VCaP (cell line): ENCODE measurements around the gene PTPRN2.

Source experiments
- H3K27ac ChIP-seq: fragments of 450-650 bp; 2 replicates; pipeline ENCODE4 v1.5.1; 2017
- TF ChIP-seq, protein P1 (sequence below): fragments of 450-650 bp; conservative IDR thresholded peaks from 2 replicates; pipeline ENCODE4 v1.5.1; 2017; ENCODE audit warnings: mild to moderate bottlenecking, moderate library complexity

Gene PTPRN2

GRCh38 chr7:157995815-157996214 is 591.8 kb downstream of the PTPRN2 start:
- H3K27ac ChIP-seq = no peak overlapping the region
- TF ChIP-seq, protein P1, sequence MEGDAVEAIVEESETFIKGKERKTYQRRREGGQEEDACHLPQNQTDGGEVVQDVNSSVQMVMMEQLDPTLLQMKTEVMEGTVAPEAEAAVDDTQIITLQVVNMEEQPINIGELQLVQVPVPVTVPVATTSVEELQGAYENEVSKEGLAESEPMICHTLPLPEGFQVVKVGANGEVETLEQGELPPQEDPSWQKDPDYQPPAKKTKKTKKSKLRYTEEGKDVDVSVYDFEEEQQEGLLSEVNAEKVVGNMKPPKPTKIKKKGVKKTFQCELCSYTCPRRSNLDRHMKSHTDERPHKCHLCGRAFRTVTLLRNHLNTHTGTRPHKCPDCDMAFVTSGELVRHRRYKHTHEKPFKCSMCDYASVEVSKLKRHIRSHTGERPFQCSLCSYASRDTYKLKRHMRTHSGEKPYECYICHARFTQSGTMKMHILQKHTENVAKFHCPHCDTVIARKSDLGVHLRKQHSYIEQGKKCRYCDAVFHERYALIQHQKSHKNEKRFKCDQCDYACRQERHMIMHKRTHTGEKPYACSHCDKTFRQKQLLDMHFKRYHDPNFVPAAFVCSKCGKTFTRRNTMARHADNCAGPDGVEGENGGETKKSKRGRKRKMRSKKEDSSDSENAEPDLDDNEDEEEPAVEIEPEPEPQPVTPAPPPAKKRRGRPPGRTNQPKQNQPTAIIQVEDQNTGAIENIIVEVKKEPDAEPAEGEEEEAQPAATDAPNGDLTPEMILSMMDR = no peak

DNA sequence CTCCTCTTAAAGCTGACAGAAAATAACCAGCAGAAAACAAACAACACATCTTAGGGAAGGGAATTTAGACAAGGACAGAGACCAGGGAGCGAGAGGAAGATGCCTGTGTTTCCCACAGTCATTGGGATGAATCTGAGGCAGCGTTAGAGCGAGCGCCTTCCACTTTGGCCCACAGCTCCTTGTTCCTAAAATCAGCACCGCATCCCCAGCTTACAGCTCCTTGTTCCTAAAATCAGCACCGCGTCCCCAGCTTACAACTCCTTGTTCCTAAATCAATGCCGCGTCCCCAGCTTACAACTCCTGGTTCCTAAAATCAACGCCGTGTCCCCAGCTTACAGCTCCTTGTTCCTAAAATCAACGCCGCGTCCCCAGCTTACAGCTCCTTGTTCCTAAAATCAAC is 593.3 kb downstream of the PTPRN2 start:
- TF ChIP-seq, protein P1 = no peak
- no peak overlapping the region for H3K27ac ChIP-seq

GRCh38 chr7:157993406-157994105 is 594.1 kb downstream of the PTPRN2 start:
- H3K27ac ChIP-seq = no peak overlapping the region
- TF ChIP-seq, protein P1 = no peak

GRCh38 chr7:157992511-157993160 is 595.0 kb downstream of the PTPRN2 start:
- TF ChIP-seq, protein P1 = no peak
- no peak overlapping the region for H3K27ac ChIP-seq

DNA sequence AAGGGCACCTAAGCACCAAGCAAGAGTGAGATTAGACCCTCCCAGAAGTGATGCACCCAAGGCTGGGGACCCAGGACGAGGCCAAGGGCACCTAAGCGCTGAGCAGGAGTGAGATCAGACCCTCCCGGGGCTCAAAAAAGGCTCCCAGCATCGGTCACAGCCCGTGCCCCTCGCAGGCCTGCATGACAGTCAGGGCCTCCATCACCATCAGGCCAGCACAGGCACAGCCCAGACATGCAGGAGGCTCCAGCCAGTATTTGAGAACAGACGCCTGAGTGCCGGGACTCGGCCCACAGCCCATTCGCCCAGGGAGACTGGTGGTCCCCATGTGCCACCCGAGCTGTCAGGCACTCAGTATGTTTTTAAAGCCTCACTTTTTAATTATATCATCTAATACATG is 595.9 kb downstream of the PTPRN2 start:
- TF ChIP-seq, protein P1 = no peak
- H3K27ac ChIP-seq = no peak overlapping the region

DNA sequence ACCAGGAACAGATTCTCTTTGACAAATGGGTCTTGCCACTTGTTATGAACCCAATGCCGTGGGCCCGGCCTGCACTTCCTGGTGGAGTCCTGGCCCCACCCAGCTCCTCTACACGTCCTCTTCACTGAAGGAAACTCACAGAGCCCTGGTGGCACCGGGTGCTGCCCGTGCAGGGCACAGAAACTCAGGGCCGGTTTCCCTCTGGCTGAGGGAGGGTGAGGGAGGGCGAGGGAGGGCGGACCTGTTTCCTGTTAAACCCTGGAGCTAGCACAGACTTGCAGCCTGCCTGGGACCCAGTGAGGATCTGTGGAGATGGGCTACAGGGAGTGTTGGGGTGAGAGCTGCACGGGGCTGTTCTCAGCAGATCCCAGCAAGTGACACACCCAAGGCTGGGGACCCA is 596.3 kb downstream of the PTPRN2 start:
- no peak overlapping the region for H3K27ac ChIP-seq
- TF ChIP-seq, protein P1 = no peak

GRCh38 chr7:157990881-157991250 is 596.8 kb downstream of the PTPRN2 start:
- TF ChIP-seq, protein P1 = no peak
- H3K27ac ChIP-seq = no peak overlapping the region
